GM23248 (cell line): ENCODE measurements around the gene ZNF133.

Experiments used
- EZH2 ChIP-seq: fragments of 200-600 bp; sonication (generic); IDR thresholded peaks from 2 replicates; pipeline ENCODE4 v1.6.1; 2018; ENCODE audit warnings: antibody characterized with exemption, mild to moderate bottlenecking; ENCODE audit not compliant: insufficient read depth, poor library complexity, severe bottlenecking
- EZH2phosphoT487 ChIP-seq: fragments of 200-600 bp; sonication (generic); IDR thresholded peaks from 2 replicates; pipeline ENCODE4 v1.6.1; 2018; ENCODE audit warnings: antibody characterized with exemption, moderate library complexity, mild to moderate bottlenecking, low read depth; ENCODE audit not compliant: insufficient read depth

GRCh38 chr20:18284805-18285533 lies 3.4 kb upstream of the ZNF133 start:
- TF ChIP-seq EZH2 (no peak), EZH2phosphoT487 (no peak)
